ENCODE results near the gene CXorf38.

The CXorf38 gene

DNA sequence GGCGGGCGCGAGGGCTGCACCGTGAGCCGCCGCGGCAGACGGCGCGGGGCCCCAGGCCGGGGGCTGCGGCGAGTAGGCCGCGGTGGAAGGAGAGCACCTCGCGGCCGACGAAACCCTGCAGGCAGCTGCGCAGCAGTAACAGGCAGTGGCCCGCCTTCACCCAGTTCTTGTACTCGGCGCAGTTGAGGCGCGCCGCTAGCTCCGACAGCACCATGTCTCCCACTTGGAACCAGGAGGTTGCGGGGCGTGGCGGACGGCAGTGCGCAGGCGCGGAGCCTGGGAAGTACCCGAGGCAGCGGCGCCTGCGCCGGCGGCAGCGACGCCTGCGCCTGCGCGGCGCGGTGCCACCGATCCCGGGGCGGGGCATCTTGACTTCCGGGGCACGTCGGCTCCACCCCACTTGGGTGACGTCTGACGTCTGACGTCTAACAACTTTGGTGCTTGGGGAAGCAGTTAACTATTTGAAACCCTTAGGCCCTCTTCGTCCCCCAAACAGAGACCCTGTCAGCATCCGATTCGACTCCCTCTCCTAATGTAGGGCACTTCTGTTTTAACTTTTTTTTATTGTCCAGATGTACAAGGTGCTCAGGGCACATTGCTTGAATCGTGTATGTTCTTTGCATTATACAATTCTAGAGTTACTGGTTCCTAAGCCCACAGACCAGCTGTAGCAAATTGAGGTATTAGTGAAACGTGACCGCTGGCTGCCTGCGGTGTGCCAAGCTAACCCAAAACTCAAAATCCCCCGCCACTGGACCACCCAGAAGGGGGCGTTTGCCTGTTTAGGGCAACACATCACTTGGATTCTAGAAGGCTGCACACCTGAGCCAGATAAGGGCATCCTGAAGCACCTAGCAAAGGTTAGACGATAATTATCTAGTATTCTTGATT, at the start of gene CXorf38:
CXorf38 (minus strand) TSS at position 255 of the 891 bp plus-strand sequence; CDS start at position 214, 41 bp downstream.
- peak; percentile 89 to 92 for DNase-seq

GRCh38 chrX:40694802-40695201, 47.4 kb upstream of the CXorf38 start:
- no peak for DNase-seq

DNA sequence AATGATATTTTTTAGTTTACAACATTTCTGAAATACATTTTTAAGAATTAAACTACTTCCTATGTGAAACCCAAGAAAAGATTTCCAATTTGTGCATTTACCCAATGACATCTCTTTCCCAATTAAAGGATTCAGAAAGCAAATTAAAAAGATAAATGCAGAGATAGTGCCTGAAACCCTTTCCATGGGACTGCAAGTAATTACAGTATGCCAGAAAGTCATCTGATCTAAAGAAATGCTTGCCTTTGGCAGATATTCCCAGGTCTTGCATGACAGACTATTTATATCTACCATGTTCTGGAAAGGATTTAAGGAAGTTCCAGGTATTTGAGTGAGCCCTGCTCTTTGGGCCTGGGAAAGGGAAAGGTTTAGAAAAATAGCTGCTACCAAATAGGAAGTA, 41.6 kb upstream of the CXorf38 start:
- DNase-seq = no peak

- DNase-seq = no peak
Measured at GRCh38 chrX:40687169-40687568, 39.8 kb upstream of the CXorf38 start.

DNA sequence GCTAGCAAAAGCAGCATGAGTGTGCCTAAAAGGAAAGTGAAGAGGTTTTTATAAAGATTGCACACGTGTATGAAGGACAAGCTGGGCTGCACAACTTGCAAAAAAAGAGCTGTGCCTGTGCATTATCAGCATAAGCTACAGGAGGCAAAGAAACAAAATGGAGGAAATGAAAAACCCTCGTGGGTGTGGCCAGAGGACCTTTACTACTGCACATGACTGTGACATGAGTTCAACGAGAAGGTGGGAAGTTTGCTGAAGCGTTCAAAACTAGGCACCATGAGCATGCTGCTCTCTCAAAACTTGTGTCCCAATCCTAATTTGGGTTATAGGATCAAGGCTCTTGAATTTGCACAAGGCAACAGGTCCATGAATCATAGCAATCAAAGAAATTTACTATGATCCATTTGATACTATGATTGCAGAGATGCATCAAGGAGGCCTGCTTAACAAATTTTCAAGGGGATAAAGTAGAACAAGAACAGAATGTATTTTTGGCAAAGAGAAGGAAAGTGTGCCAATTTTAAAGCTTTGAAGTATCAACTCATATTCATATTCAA, 38.1 kb upstream of the CXorf38 start:
- DNase-seq = no peak

DNA sequence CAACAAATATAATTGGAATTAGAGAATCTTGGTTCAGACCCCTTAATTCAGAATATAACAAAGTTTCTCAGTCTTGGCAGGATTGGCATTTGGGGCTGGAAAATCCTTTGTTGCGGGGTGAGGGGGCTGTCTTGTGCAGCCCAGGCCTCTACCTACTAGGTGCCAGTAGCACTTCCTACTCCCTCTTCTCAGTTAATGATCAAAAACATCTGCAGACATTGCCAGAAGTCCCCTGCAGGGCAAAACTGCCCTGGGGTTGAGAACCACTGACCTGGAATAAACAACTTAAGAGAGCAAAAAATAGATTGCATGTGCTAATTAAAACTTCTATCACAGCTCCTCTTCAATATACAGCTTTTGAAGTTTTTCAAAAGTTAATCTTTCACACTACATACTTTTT, 36.7 kb upstream of the CXorf38 start:
- DNase-seq = no peak

- no peak for DNase-seq
Measured at GRCh38 chrX:40683245-40683644, 35.9 kb upstream of the CXorf38 start.

DNA sequence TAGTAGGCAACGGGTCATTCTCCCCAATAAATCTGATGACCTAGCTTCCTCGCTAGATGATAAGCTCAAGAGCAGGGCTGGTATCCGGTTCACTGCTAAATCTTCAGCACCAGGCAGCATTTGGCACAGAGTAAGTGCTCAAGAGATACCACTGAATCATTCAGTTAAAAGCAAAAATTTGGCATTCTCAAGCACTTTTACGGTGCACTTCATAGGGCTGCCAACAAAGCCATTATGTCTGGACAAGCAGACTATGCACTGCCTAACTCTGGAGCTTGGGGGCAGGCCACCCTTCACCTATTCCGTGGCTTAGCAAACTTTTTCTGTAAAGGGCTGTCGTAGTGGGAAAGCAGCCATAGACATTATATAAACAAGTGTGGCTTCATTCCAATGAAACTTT, 23.8 kb upstream of the CXorf38 start:
- DNase-seq = no peak

DNA sequence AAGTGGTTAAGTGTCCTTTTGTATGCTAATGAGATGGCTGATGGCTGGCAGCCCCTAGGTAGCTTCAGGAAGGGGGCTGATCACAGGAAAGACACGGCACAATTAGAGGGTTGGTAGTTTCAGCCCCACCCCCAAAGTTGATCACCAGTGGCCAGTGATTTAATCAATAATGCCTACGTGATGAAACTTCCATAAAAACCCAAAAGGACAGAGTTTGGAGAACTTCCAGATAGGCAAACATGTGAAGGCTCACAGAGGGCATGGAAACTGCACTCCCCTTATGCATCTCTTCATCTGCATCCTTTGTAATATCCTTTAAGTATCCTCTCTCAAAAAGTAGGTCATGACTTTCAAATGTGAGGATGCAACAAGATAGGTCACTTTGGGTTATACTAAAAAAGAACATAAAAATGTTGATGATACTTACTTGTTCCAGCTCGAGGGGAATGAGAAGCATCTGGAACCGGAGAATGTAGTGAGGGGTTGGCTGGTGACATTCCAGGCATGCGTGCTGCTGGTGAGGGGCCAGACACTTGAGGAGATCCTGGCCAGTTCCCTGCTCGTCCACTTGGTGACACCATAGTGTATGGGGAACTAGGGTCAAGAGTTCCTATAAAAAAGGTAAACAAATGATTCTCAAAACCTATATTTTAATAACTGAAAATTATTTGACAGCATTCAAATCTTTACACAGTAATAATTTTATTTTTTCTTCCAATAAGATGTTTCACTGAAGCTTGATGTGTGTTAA, 16.7 kb upstream of the CXorf38 start:
- DNase-seq = no peak

- no peak for DNase-seq
Measured at GRCh38 chrX:40663078-40663740, 15.8 kb upstream of the CXorf38 start.

- DNase-seq = no peak
Measured at GRCh38 chrX:40661489-40661888, 14.1 kb upstream of the CXorf38 start.

DNA sequence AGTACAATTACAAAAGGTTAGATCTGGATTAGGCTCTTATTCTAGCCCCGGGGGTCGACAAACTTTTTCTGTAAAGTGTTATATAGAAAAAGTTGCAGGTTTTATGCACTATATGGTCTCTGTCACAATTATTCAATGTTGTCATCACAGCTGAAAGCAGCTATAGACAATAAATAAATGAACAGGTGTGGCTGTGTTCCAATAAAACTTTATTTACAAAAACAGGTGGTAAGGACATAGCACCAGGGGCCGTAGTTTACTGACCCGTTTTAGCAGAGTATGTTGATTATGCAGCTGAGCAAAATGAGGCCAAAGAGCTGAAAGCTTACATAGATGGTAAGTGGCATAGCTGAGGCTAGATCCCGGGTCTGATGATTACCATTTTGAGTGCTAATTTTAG, 13.0 kb upstream of the CXorf38 start:
- no peak for DNase-seq

DNA sequence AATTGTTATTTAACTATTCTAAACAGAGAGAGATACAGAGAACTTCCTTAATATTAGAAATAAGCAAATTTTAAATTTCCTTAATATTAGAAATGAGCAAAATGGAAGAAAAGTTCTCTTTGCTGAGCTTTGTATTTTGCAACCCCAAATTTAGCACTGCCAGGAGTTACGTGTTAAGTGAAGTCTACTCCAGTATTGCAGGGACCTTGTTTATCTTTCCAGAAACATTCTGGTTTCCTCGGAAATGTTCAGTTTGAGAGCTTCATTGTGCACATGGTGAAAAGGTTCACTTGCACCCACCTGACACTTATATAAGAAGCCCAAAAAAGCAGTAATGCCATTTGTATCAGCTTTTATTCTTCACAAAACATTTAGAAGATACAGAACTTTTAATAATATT, 6.2 kb upstream of the CXorf38 start:
- DNase-seq = no peak

DNA sequence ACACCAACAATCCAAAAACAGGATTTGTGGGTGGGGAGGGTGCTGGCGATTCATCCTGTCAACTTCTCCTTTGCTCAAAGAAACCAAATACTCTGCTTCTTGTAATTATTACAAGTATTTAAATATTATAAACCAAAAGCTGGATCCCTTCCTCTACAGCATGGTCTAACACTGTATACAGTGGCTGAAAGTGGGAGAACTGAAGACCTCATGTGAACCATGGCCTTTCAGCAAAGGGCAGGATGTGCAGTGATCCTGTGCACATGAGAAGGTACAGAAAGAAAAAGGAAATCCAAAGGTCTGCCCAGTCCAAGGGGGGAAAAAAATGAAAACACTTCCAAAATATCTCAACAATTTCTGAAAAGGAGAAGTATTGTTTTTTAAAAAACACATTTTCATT, 5.3 kb upstream of the CXorf38 start:
- no peak for DNase-seq

DNA sequence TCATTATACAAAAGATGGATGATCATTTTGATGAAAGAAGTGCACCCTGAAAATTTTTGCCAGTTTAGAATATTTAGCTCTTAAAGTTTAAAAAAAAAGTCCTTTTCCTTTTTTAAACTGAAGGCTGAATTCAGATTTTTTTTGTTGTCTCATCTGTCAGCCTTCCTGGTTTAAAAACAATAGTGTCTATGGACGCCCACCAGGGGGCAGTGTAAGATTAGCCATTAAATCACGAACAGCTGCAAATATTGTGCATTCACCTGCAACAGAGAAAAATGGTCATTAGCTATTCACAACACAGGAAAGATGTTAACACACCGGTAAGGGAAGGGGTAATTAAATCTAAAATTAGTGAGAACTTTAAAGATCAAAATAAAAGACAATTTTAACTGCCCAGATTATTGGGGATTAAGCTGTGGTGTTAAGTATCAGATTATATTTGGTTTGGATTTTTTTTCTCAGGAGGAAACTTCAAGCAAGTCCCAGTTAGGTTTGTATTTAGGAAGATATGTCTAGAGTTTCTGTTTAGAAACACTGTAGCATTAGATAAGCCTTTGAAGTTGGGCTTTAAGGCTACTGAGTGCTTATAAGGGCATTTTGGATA, 4.4 kb upstream of the CXorf38 start:
- peak; percentile 66 to 75 for DNase-seq

- DNase-seq = peak; percentile 24 to 27
Measured at GRCh38 chrX:40646489-40647306, 663 bp downstream of the CXorf38 start.

- peak; percentile 19 to 40 for DNase-seq
Measured at GRCh38 chrX:40644821-40645358, 2.5 kb downstream of the CXorf38 start.

GRCh38 chrX:40644176-40644575, 3.2 kb downstream of the CXorf38 start:
- no peak for DNase-seq

GRCh38 chrX:40637687-40638086, 9.7 kb downstream of the CXorf38 start:
- DNase-seq = no peak

- DNase-seq = no peak
Measured at GRCh38 chrX:40632199-40632598, 15.2 kb downstream of the CXorf38 start.

DNA sequence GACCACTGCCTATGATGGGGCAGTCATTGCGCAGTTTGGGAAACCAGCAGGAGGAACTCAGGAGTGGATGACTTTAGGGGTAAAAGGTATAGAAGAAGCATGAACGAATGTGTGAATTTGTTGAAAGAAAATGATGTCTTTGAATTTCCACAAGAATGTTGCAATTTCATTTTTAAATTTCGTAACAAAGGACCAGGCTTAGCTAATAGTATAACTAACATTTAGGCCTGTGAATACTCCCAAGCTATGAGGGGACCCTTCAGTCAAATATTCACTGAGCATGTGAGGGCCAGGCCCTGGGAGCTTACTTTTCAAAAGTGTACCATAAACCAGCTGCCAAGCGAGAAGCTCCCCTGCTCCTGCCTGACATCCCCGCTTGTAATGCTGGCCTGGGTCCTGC, 18.9 kb downstream of the CXorf38 start:
- no peak for DNase-seq

GRCh38 chrX:40625294-40625693, 22.1 kb downstream of the CXorf38 start:
- no peak for DNase-seq
